Activated naive CD4-positive, alpha-beta T cell treated with anti-CD3 and anti-CD28 coated beads for 36 hours (primary cell): ENCODE data around the gene COX8C. TPM values are rescaled to one million over a fixed set of nuclear protein-coding genes. Genes with fewer than 3 reads are reported as not detected.
A peak's percentile ranks its signal among the peaks of the same experiment; 100 is the strongest.

Experiments
- CTCF ChIA-PET: fragments of 350-600 bp; sonication (Branson Sonifier 250); formaldehyde crosslinking; loops from one replicate; lab custom pipeline; 2021; ENCODE audit warnings: antibody characterized with exemption; lab: Charles Lee
- DNase-seq: peaks from one replicate; pipeline ENCODE4 v3.0.0-alpha.2; 2020
- H3K27ac Mint-ChIP-seq: one replicate; pipeline ENCODE4 v1.8.0; 2021; ENCODE audit warnings: mild to moderate bottlenecking, mixed read lengths
- H3K27me3 Mint-ChIP-seq: one replicate; pipeline ENCODE4 v1.8.0; 2021; ENCODE audit warnings: low read depth, mixed read lengths
- H3K36me3 Mint-ChIP-seq: one replicate; pipeline ENCODE4 v1.8.0; 2021; ENCODE audit warnings: low read depth, mixed read lengths
- H3K4me1 Mint-ChIP-seq: one replicate; pipeline ENCODE4 v1.8.0; 2021; ENCODE audit warnings: low read depth, mixed read lengths
- H3K4me3 Mint-ChIP-seq: one replicate; pipeline ENCODE4 v1.8.0; 2021; ENCODE audit warnings: mild to moderate bottlenecking, moderate library complexity, mixed read lengths
- H3K9me3 Mint-ChIP-seq: one replicate; pipeline ENCODE4 v1.8.0; 2021; ENCODE audit warnings: mixed read lengths
- intact Hi-C: fragments of 100-400 bp; cut with micrococcal nuclease; formaldehyde crosslinking; loops from one replicate; pipeline ENCODE4 v1.15.1; 2023
- total RNA-seq, 2 experiments: library from RNA; stranded (reverse); gene quantifications; one replicate each; pipeline ENCODE4 v1.2.3, GENCODE V29; 2021

COX8C gene
- total RNA-seq, 2 experiments from 2014 or later: 0.43 to 0.79 TPM

DNA sequence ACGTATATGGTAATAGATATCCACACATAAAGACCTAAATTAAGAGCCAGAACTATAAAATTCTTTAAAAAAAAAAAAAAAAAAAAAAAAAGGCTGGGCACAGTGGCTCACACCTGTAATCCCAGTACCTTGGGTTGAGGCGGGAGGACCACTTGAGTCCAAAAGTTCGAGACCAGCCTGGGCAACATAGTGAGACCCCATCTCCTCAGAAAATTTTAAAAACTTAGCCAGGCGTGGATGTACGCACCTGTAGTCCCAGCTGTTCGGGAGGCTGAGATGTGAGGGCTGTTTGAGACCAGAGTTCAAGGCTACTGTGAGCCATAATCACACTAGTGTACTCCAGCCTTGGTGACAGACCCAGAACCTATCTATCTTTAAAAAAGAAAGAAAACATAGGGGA is 18.4 kb upstream of the COX8C start:
- intact Hi-C loops: no loop called here
- peaks cover 47% of the 10 kb centered on the region for H3K4me1 Mint-ChIP-seq
- H3K27me3 Mint-ChIP-seq: no peaks in the 10 kb centered on the region
- peaks cover 2% of the 10 kb centered on the region for H3K36me3 Mint-ChIP-seq
- H3K27ac Mint-ChIP-seq: no peak overlapping the region
- H3K9me3 Mint-ChIP-seq: no peaks in the 10 kb centered on the region
- DNase-seq: no peak
- CTCF ChIA-PET: no interaction called here
- H3K4me3 Mint-ChIP-seq: no peak overlapping the region

GRCh38 chr14:93329965-93330608 is 16.9 kb upstream of the COX8C start:
- peaks cover 58% of the 10 kb centered on the region for H3K4me1 Mint-ChIP-seq
- no peaks in the 10 kb centered on the region for H3K27me3 Mint-ChIP-seq
- H3K36me3 Mint-ChIP-seq: no peaks in the 10 kb centered on the region
- no peaks in the 10 kb centered on the region for H3K9me3 Mint-ChIP-seq
- no peak overlapping the region for H3K4me3 Mint-ChIP-seq
- DNase-seq: no peak
- no peak overlapping the region for H3K27ac Mint-ChIP-seq
- intact Hi-C loops: loop anchor here (5.0 to 10.0 kb wide), 3 partner anchors 95 to 1062 kb away; partner anchors contain the start of gene GOLGA5
- CTCF ChIA-PET: interaction anchor here (0.8 kb wide), 1 partner anchor 11 kb away, joined by 3 read pairs; no protein-coding TSS in a partner anchor

DNA sequence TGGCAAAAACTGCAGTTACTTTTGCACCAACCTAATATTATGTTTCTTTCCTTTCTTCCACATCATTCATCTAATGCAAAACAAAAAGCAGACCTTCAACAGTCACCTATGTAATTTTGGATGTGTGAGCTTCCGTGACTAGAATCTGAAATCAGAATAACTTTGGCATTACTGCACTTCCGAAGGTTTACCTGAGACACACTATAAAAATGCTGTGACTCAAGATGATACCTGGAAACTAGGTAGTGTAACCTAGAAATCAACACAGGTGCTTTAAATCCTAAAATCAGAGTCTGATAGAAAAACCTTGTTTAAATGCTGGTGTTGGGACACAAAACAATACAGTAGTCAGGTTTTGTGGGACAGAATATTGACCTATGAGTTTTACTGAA is 16.4 kb upstream of the COX8C start:
- CTCF ChIA-PET: interaction anchor here (0.9 kb wide), 1 partner anchor 124 kb away, joined by 4 read pairs; the partner anchor contains the start of genes GON7 and UBR7
- peaks cover 59% of the 10 kb centered on the region for H3K4me1 Mint-ChIP-seq

DNA sequence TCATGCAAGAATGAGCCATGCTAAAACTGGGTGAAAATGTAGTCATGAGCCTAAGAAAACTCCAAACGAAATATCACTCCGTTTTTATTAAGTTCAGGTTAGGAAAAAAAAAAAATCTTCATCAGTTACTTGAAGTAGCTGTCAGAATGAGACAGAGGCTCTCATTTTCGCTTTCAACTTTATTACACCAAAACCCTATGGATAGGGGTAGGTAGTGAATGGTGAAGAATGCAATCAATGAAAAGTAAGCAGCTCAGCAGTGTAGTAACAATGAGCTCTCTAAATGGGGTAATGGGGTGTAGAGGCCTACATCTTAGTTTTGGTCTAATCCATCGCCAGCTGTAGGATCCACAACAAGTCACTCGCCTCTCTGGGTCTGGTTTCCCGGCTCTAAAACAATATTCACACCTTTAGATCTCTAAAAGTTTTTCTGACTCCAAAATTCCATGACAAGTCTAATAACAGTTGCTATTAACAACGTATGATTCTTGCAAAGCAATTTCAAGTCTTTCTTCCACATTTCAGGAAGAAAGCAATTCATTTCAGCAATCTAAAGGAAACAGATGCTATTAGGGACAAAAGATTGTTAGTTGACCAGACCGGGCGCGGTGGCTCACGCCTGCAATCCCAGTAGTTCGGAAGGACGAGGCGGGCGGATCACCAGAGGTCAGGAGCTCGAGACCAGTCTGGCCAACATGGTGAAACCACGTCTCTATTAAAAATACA is 15.8 kb upstream of the COX8C start:
- no peak overlapping the region for H3K27ac Mint-ChIP-seq
- CTCF ChIA-PET: interaction anchor here (0.7 to 1.0 kb wide), 4 partner anchors 95 to 216 kb away, joined by 3 to 5 read pairs (median 4); partner anchors contain the start of genes GON7 and UBR7
- H3K36me3 Mint-ChIP-seq: peaks cover 3% of the 10 kb centered on the region
- no peaks in the 10 kb centered on the region for H3K9me3 Mint-ChIP-seq
- intact Hi-C loops: loop anchor here (5.0 to 10.0 kb wide), 3 partner anchors 96 to 1061 kb away; partner anchors contain the start of gene GOLGA5
- H3K27me3 Mint-ChIP-seq: no peaks in the 10 kb centered on the region
- no peak for DNase-seq
- peak overlapping the region; percentile 89 for H3K4me3 Mint-ChIP-seq
- peaks cover 59% of the 10 kb centered on the region for H3K4me1 Mint-ChIP-seq

More for the DNA sequence above, 16.4 kb upstream of the COX8C start:
- Mint-ChIP-seq H3K27me3 (no peaks in the 10 kb centered on the region), H3K36me3 (peaks cover 3% of the 10 kb centered on the region), H3K9me3 (no peaks in the 10 kb centered on the region), H3K27ac (no peak overlapping the region), H3K4me3 (no peak overlapping the region)
- intact Hi-C loops: loop anchor here (5.0 to 10.0 kb wide), 3 partner anchors 96 to 1062 kb away; partner anchors contain the start of gene GOLGA5
- no peak for DNase-seq

- no peaks in the 10 kb centered on the region for H3K27me3 Mint-ChIP-seq
- no peaks in the 10 kb centered on the region for H3K9me3 Mint-ChIP-seq
- H3K27ac Mint-ChIP-seq: peak overlapping the region; percentile 80
- peaks cover 59% of the 10 kb centered on the region for H3K4me1 Mint-ChIP-seq
- intact Hi-C loops: loop anchor here (2.0 to 10.0 kb wide), 5 partner anchors 97 to 1060 kb away; partner anchors contain the start of genes GOLGA5 and ITPK1
- H3K4me3 Mint-ChIP-seq: peak overlapping the region; percentile 89
- peaks cover 3% of the 10 kb centered on the region for H3K36me3 Mint-ChIP-seq
- no peak for DNase-seq
- CTCF ChIA-PET: interaction anchor here (0.9 to 1.0 kb wide), 2 partner anchors 96 to 125 kb away, joined by 3 to 4 read pairs; partner anchors contain the start of genes GON7 and UBR7
Observed at GRCh38 chr14:93331728-93332396, 15.1 kb upstream of the COX8C start.

- H3K4me1 Mint-ChIP-seq: peaks cover 55% of the 10 kb centered on the region
- peaks cover 3% of the 10 kb centered on the region for H3K36me3 Mint-ChIP-seq
- peak; percentile 31 for DNase-seq
- peak overlapping the region; percentile 89 for H3K4me3 Mint-ChIP-seq
- H3K27ac Mint-ChIP-seq: peak overlapping the region; percentile 83
- no peaks in the 10 kb centered on the region for H3K27me3 Mint-ChIP-seq
- CTCF ChIA-PET: no interaction called here
- H3K9me3 Mint-ChIP-seq: no peaks in the 10 kb centered on the region
- intact Hi-C loops: loop anchor here (2.0 to 10.0 kb wide), 5 partner anchors 98 to 1060 kb away; partner anchors contain the start of genes GOLGA5 and ITPK1
Observed at GRCh38 chr14:93332397-93332852, 14.6 kb upstream of the COX8C start.

DNA sequence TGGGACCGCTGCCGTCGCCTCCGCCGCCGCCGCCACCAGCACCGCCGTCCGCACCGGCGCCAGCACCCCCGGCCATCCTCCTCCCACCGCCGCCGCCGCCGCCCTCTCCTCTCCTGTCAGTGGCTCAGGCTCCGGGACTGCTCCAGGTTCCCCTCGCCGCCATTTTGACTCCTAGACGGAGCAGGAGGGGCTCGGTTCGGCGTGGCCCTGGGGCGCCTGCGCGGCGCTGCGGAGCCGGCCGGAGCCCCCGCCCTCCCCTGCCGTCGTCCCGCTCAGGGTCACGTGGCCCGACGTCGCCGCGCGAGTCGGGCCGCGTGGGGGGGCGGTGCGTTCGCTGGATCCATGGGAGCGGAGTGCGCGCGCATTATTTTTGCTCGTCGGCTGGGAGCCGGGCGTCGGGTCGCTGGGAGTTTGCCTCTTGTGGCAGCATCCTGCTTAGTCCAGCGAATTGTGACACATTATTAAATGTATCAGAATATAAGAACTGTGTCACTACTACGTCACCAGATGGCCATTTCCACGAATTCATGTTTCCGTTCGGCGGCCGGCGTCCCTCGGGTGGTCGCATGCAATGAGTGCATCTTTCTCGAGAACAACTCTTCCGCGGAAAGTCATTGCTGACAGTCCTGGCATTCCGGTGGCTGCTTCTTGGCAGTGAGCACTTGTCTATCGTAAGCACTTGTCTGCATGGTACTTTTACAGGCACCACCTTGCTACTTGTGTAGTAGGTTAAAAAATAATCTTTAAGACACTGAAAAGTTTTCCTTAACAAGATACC is 13.9 kb upstream of the COX8C start, which contains the start of gene BTBD7:
TSS of gene BTBD7 (minus strand) at position 184 of the 778 bp plus-strand sequence. CDS start 36,985 bp downstream, outside the sequence.
- Mint-ChIP-seq H3K36me3 (peaks cover 3% of the 10 kb centered on the region), H3K4me1 (peaks cover 49% of the 10 kb centered on the region)

DNA sequence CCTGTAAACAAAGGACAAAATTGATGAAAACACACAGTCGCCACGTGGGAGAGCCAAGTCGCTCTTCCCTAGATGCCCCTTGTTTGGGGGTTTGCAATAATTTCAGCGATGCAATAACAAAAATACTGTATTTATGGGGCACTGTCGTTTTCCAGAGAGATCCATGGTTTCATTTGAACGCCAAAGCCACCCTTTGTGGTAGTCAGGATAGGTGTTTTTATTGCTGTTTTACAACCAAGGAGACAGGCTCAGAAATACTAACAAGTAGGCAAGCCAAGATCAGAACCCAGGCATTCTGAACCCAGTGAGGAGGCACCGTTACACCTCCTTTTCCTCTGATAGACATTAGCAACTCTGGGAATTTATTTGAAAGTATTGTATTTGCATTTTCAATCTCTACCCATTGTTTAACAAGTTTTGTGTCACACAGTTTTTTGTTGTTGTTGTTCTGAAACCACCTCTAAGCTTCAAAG is 13.3 kb upstream of the COX8C start:
- CTCF ChIA-PET: no interaction called here
- peak overlapping the region; percentile 83 for H3K27ac Mint-ChIP-seq
- DNase-seq: no peak
- H3K36me3 Mint-ChIP-seq: peaks cover 3% of the 10 kb centered on the region
- intact Hi-C loops: loop anchor here (1.0 to 10.0 kb wide), 8 partner anchors 99 to 1059 kb away; partner anchors contain the start of genes GOLGA5, GON7, ITPK1 and LYSET
- H3K4me1 Mint-ChIP-seq: peaks cover 47% of the 10 kb centered on the region
- peak overlapping the region; percentile 89 for H3K4me3 Mint-ChIP-seq
- no peaks in the 10 kb centered on the region for H3K27me3 Mint-ChIP-seq
- no peaks in the 10 kb centered on the region for H3K9me3 Mint-ChIP-seq

More for the DNA sequence above, 13.9 kb upstream of the COX8C start, which contains the start of gene BTBD7:
- Mint-ChIP-seq H3K27ac (peak within 1 kb of the TSS; percentile 83), H3K9me3 (no peaks in the 10 kb centered on the region), H3K27me3 (no peaks in the 10 kb centered on the region), H3K4me3 (peak within 1 kb of the TSS; percentile 89)
- DNase-seq: peak; percentile 94
- CTCF ChIA-PET: no interaction called here
- intact Hi-C loops: loop anchor here (1.0 to 10.0 kb wide), 8 partner anchors 98 to 1059 kb away; partner anchors contain the start of genes GOLGA5, GON7, ITPK1 and LYSET

DNA sequence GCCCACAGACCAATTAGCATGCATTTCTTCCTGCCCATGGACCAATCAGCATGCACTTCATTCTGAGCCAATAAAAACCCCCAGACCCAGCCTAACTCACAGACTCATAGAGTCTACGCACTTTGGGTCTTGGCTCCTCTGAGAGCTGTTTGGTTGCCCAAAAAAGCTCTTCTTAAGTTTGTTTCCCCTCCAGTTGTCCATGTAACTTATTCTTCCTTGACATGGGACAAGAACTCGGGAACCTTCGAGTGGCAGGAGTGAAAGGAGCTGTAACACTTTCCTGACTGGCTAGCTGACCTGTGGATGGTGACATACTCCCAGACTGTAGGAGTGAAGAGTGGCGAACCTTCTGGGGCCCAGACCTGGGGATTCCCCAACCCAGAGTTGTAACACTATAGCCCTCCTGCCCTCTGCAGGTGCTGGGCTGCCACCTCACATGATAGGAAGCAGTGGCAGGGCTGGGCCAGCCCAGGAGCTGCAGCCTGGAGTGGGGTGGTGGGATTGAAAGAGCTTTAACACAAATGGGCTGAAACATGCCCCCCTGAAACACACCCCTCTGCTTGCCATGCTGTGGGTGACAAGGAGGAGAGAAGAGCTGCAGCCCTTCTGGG is 9.7 kb upstream of the COX8C start:
- intact Hi-C loops: loop anchor here (1.0 to 10.0 kb wide), 2 partner anchors 102 to 152 kb away; partner anchors contain the start of gene LYSET
- H3K27me3 Mint-ChIP-seq: no peaks in the 10 kb centered on the region
- CTCF ChIA-PET: interaction anchor here (0.6 kb wide), 1 partner anchor 97 kb away, joined by 3 read pairs; no protein-coding TSS in a partner anchor

DNA sequence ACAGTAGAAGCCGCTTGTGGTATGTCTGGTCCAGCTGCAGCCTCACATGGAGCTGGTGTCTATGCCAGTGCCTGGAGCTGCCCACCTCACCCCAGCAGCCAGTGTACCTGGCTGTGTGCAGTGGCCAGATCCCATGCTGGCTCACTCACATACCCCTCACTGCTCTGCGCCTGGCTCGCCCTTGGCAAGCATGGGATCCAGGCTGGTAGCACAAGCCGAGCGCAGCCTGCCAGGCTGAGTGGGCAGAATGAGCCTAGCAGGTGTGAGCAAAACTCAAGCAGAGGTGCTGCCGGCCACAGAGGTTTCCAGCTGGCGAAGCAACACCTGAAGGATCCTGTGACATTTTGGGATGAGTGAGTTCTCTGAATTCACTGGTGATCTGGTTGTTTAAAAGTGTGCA is 9.1 kb upstream of the COX8C start:
- intact Hi-C loops: loop anchor here (1.0 to 10.0 kb wide), 2 partner anchors 103 to 153 kb away; partner anchors contain the start of gene LYSET
- peaks cover 17% of the 10 kb centered on the region for H3K4me1 Mint-ChIP-seq
- no peak for DNase-seq
- no peaks in the 10 kb centered on the region for H3K27me3 Mint-ChIP-seq
- no peak overlapping the region for H3K27ac Mint-ChIP-seq
- H3K9me3 Mint-ChIP-seq: no peaks in the 10 kb centered on the region
- peaks cover 4% of the 10 kb centered on the region for H3K36me3 Mint-ChIP-seq
- H3K4me3 Mint-ChIP-seq: no peak overlapping the region
- CTCF ChIA-PET: no interaction called here

More for the DNA sequence above, 9.7 kb upstream of the COX8C start:
- peaks cover 4% of the 10 kb centered on the region for H3K36me3 Mint-ChIP-seq
- H3K4me1 Mint-ChIP-seq: peaks cover 17% of the 10 kb centered on the region
- H3K4me3 Mint-ChIP-seq: no peak overlapping the region
- DNase-seq: peak; percentile 50
- no peaks in the 10 kb centered on the region for H3K9me3 Mint-ChIP-seq
- no peak overlapping the region for H3K27ac Mint-ChIP-seq
